Astrocyte of the spinal cord (primary cell): ENCODE results near the gene CACNA1H.
"Not testable (repeated sequence)": the region's sequence is repeated elsewhere in the genome, so short reads cannot be mapped to it uniquely, and the experiment has no call there.

Source experiments
- DNase-seq: peaks from one replicate; pipeline ENCODE4 v3.0.0; 2011; ENCODE audit warnings: low read depth, low spot score
- H3K4me3 ChIP-seq: 2 replicates; pipeline ENCODE4 v1.5.1; 2011; ENCODE audit warnings: low read depth, mild to moderate bottlenecking, low read length, moderate library complexity
- in situ Hi-C: cut with HindIII; loops from 2 replicates; pipeline ENCODE4 v1.10.0; 2017; ENCODE audit warnings: low sequenced_read_pairs
- TF ChIP-seq, protein P1 (sequence below): IDR thresholded peaks from 2 replicates; pipeline ENCODE4 v1.5.1; 2012; ENCODE audit warnings: low read depth, mild to moderate bottlenecking, low read length, inconsistent platforms

The CACNA1H gene

DNA sequence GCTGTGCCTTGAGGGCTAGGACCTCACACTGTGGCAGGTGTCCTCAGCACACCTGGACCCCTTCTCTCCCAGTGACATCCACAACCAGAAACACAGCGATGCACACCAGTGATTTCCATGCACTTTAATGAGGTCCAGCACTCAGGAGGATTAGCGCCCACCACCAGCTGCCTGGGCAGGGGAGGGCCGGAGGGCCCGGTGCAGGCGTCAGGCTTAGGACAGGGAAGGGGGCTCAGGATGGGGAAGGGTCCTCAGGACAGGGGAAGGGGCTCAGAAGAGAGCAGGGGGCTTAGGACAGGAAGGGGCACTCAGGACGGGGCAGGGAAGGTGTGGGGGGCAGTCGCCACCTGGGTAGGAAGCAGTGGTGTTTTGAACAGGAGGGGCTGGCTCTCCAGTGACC is 75.3 kb downstream of the CACNA1H start:
- in situ Hi-C loops, DNase-seq, H3K4me3 ChIP-seq: not testable (repeated sequence)

DNA sequence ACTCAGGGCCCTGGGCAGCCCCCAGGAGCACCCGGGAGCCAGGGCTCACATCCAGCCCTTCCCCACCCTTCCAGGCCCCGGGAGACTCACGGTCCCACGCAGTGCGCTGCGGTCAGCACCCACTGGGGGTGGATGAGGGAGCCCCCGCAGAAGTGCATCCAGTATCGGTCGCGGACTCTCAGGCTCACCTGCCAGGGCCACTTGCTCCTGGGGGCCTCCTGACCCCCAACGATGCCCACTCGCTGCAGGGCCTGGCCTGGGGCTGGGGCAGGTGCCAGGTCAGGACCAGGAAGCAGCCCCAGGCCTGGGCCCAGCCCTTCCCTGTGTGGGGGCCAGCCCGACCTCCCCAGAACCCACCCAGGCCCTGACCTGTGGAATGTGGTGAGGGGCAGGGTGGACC is 76.6 kb downstream of the CACNA1H start:
- H3K4me3 ChIP-seq, DNase-seq, in situ Hi-C loops: not testable (repeated sequence)

DNA sequence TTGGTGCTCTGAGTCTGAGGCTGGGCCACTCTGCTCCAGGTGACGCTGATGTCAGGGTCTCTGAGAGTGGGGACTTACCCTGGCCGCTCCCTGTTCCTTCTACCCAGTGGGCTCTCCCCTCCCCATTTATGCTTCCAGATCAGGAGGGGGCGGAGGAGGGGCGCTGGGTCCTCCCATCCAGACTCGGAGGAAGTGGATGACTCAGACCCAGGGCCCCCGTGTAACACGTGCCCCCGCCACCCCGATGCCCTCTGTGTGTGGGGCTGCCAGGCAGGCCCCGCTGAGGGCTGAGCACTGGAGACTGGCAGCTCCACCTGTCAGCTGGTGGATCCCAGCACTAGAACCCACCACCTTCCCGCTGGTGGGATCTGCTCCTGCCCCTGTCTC is 77.2 kb downstream of the CACNA1H start, which contains the start of gene TPSB2:
Gene TPSB2 (minus strand): TSS at position 101 of the 387 bp plus-strand sequence. CDS start 233 bp downstream, outside the sequence.
- in situ Hi-C loops, DNase-seq, H3K4me3 ChIP-seq: not testable (repeated sequence)

DNA sequence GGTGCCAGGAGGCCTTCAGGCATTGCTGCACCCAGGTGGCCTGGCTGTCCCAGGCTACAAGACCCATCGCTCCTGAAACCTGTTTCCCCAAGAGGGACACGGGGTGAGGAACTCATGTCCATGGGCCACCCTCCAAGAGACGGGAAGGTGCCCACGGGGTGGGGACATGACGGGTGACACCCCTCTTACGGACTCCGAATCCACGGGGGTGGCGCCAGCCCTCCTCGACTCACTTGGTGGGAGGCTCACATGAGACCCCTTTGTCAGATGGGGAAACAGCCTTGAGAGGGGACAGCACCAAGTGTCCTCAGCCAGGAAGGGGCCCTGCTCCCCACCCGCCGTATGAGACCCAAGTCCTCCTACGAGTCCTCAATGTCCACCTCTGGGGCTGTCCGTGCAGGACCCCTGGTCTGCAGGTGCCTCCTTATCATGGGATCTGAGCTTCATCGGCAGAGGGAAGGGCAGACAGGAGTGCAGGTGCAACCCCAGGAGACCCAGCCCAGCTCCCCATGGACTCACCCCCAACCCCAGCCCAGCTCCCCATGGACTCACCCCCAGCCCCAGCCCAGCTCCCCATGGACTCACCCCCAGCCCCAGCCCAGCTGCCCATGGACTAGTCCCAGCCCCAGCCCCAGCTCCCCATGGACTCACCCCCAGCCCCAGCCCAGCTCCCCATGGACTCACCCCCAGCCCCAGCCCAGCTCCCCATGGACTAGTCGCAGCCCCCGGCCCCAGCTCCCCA is 77.7 kb downstream of the CACNA1H start:
- DNase-seq, in situ Hi-C loops: not testable (repeated sequence)

DNA sequence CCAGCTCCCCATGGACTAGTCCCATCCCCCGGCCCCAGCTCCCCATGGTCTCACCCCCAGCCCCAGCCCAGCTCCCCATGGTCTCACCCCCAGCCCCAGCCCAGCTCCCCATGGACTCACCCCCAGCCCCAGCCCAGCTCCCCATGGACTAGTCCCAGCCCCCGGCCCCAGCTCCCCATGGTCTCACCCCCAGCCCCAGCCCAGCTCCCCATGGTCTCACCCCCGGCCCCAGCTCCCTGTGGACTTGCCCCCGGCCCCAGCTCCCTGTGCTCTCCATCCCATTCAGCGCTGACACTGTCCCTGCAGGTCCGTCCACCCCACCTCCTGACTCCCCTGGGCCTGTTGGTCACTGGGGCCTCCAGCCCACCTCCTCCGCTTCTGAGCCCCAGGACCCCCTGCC is 78.4 kb downstream of the CACNA1H start:
- in situ Hi-C loops, DNase-seq: not testable (repeated sequence)

More for the DNA sequence above, 77.7 kb downstream of the CACNA1H start:
- not testable (repeated sequence) for H3K4me3 ChIP-seq

DNA sequence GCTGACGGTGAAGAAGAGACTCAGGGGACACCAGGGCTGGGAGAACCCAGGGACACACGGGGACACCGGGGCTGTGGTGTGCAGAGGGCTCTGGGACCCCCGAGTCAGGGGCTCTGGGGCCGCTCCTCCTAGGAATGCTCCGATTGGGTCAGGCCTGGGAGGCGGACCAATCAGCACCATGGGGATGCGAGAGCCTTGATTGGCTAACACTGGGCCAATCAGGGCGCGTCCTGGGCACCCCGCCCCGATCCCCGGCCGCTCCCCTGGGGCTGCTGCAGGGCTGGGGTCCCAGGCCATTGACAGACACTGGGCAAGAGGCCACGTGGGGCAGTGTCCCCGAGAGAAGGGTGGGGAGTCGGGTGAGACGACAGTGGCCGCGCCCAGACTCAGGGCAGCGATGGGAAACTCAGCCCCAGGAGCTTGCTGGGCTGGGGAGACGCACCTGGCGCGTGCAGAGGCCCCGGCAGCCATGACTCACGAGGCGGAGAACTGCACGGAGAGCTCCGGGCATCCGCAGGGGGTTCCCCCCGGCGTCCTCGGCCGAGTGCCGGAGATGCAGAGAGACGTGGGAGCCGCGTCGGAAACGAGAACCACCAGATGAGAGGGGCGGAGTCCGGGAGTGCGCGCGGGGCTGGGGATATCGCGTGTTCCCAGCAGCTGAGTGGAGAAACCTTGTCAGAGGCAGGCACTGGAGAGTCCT is 79.3 kb downstream of the CACNA1H start:
- in situ Hi-C loops, DNase-seq, H3K4me3 ChIP-seq: not testable (repeated sequence)

More for the DNA sequence above, 78.4 kb downstream of the CACNA1H start:
- H3K4me3 ChIP-seq: not testable (repeated sequence)

DNA sequence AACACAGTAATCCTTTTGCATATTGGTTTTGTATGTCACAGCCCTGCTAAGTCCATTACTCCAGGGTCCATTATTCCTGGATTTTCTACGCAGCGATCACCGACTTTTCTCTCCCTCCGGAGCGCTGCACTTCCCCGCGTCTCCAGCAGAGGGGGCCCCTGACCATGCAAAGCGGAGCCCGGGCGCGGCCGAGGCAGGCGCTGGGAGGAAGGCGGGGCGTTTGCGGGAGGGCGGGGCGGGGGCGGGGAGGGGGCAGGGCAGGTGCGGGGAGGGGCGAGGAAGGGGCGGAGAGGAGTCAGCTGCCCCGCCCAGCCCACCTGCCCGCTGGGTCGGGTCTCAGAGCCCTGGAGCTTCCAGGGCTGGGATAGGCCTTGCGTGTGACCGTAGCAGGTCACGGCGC is 83.8 kb downstream of the CACNA1H start:
- in situ Hi-C loops, DNase-seq, H3K4me3 ChIP-seq: not testable (repeated sequence)

DNA sequence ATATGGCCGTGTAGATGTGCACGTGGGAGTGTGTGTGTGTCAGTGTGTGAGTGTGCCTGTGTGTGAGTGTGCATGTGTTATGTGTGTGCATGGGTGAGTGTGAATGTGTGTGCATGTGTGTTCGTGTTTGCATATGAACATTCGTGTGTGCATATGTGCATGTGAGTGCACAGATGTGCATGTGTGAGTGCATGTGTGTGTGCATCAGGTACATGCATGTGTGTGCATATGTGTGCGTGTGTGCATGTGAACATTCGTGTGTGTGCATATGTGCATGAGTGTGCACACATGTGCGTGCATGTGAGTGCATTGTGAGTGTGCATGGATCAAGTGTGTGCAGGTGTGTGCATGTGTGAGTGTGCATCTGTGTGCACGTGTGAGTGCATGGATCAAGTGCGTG is 85.1 kb downstream of the CACNA1H start:
- no peak for DNase-seq
- H3K4me3 ChIP-seq: no peak overlapping the region
- TF ChIP-seq, protein P1, sequence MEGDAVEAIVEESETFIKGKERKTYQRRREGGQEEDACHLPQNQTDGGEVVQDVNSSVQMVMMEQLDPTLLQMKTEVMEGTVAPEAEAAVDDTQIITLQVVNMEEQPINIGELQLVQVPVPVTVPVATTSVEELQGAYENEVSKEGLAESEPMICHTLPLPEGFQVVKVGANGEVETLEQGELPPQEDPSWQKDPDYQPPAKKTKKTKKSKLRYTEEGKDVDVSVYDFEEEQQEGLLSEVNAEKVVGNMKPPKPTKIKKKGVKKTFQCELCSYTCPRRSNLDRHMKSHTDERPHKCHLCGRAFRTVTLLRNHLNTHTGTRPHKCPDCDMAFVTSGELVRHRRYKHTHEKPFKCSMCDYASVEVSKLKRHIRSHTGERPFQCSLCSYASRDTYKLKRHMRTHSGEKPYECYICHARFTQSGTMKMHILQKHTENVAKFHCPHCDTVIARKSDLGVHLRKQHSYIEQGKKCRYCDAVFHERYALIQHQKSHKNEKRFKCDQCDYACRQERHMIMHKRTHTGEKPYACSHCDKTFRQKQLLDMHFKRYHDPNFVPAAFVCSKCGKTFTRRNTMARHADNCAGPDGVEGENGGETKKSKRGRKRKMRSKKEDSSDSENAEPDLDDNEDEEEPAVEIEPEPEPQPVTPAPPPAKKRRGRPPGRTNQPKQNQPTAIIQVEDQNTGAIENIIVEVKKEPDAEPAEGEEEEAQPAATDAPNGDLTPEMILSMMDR: no peak
- in situ Hi-C loops: no loop called here

DNA sequence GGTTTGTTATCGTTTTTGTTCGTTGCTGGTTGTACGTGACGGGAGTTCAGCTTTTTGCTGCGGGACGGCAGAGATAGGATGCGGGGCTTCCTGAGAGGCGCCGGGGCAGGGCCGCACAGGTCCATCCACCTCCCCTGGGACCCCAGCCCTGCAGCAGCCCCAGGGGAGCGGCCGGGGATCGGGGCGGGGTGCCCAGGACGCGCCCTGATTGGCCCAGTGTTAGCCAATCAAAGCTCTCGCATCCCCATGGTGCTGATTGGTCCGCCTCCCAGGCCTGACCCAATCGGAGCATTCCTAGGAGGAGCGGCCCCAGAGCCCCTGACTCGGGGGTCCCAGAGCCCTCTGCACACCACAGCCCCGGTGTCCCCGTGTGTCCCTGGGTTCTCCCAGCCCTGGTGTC is 86.0 kb downstream of the CACNA1H start:
- DNase-seq, H3K4me3 ChIP-seq, in situ Hi-C loops: not testable (repeated sequence)

DNA sequence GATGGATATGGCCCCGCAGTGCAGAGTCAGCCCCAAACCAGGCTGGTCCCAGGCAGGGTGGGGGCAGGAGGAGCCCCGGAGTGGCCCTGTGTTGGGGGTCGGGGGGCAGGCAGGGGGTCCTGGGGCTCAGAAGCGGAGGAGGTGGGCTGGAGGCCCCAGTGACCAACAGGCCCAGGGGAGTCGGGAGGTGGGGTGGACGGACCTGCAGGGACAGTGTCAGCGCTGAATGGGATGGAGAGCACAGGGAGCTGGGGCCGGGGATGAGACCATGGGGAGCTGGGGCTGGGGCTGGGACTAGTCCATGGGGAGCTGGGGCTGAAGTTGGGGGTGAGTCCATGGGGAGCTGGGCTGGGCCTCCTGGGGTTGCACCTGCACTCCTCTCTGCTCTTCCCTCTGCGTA is 86.7 kb downstream of the CACNA1H start:
- H3K4me3 ChIP-seq, DNase-seq, in situ Hi-C loops: not testable (repeated sequence)

DNA sequence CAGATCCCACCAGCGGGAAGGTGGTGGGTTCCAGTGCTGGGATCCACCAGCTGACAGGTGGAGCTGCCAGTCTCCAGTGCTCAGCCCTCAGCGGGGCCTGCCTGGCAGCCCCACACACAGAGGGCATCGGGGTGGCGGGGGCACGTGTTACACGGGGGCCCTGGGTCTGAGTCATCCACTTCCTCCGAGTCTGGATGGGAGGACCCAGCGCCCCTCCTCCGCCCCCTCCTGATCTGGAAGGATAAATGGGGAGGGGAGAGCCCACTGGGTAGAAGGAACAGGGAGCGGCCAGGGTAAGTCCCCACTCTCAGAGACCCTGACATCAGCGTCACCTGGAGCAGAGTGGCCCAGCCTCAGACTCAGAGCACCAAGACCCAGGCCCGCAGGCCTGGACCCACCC is 87.5 kb downstream of the CACNA1H start, which contains the start of gene TPSAB1:
Gene TPSAB1 (plus strand): TSS at position 270 of the 400 bp plus-strand sequence. CDS start 234 bp downstream, outside the sequence.
- H3K4me3 ChIP-seq, in situ Hi-C loops, DNase-seq: not testable (repeated sequence)

DNA sequence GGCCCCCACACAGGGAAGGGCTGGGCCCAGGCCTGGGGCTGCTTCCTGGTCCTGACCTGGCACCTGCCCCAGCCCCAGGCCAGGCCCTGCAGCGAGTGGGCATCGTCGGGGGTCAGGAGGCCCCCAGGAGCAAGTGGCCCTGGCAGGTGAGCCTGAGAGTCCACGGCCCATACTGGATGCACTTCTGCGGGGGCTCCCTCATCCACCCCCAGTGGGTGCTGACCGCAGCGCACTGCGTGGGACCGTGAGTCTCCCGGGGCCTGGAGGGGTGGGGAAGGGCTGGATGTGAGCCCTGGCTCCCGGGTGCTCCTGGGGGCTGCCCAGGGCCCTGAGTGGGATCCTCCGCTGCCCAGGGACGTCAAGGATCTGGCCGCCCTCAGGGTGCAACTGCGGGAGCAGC is 88.2 kb downstream of the CACNA1H start:
- DNase-seq, H3K4me3 ChIP-seq, in situ Hi-C loops: not testable (repeated sequence)

DNA sequence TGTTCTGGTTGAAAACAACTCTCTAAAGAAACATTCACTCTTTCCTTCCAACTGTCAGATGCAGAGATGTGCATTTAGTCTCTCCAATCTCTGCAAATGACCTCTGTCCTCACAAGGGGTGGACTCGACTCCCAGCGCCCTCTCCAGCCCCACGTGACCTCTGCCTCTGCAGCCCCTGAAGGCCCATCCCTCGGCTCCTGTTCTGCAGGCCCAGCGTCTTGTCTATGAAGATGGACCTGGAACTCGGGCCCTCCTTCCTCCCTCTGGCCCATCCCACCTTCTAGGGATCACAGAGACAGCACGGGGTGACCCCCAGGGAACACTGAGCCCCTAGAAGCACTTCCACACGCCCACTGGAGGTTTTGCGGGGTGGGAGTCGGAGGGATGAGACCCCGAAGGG is 90.5 kb downstream of the CACNA1H start:
- H3K4me3 ChIP-seq, in situ Hi-C loops, DNase-seq: not testable (repeated sequence)

DNA sequence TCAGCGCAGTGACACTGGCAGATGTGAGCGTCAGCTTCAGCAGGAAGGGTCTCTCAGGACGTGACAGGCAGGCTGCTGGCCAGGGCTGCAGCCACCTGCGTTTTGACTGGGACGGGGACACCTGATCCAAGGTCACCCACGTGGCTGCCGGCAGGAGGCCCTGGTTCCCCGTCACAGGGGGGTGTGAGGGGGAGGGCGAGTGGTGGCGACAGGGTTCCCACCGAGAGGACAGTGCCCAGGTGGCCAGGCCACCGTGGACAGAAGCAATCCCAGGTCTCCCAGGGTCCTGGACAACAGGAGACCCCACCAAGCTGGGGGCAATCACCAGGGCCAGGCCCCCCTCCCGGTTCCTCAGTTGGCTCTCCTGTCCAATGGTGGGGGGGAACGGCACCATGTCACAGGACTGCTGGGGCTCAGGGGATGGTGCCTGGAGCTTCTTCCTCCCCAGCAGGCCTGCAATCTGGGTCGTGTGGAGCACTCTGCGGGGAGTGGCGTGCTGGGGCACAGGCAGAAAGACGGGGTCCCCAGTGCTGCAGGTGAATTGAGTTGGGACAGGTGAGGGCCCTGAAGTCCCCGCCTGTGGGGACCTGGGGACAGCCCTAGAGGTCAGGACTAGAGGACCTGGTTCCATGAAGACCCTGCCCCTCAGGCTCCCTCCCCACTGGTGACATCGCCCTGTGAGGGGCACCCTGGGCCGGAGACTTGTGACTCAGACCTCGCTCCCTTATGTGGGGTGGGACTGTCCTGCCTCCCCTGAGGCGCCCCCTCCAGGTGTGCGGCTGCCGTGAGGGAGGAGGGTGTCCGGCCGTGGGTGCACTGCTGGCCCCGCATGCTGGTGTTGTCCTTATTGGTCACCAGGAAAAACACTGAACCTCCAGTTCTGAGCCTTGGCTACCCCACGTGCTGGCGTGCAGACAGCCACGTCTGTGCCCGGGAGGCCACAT is 91.3 kb downstream of the CACNA1H start:
- H3K4me3 ChIP-seq, DNase-seq, in situ Hi-C loops: not testable (repeated sequence)
